Nephron progenitor cell (in vitro differentiated cells): ENCODE data around the gene CPNE2.

ENCODE experiments used
- DNase-seq: peaks from one replicate; pipeline ENCODE4 v3.0.0; 2021
- H3K27ac Mint-ChIP-seq: 2 replicates; pipeline ENCODE4 v1.8.0; 2021; ENCODE audit warnings: mild to moderate bottlenecking, moderate library complexity, mixed read lengths
- H3K27me3 Mint-ChIP-seq: 2 replicates; pipeline ENCODE4 v1.8.0; 2021; ENCODE audit warnings: mild to moderate bottlenecking, low read depth, mixed read lengths; ENCODE audit not compliant: poor library complexity
- H3K36me3 Mint-ChIP-seq: 2 replicates; pipeline ENCODE4 v1.8.0; 2021; ENCODE audit warnings: low read depth, mixed read lengths
- H3K4me1 Mint-ChIP-seq: 2 replicates; pipeline ENCODE4 v1.8.0; 2021; ENCODE audit warnings: mixed read lengths
- H3K4me3 Mint-ChIP-seq: 2 replicates; pipeline ENCODE4 v1.8.0; 2021; ENCODE audit warnings: mild to moderate bottlenecking, moderate library complexity, mixed read lengths
- H3K9me3 Mint-ChIP-seq: 2 replicates; pipeline ENCODE4 v1.8.0; 2021; ENCODE audit warnings: mild to moderate bottlenecking, moderate library complexity, mixed read lengths
- TF ChIP-seq, protein P1 (sequence below): fragments of 200-600 bp; sonication (generic); IDR thresholded peaks from 2 replicates; pipeline ENCODE4 v1.5.0; 2021; ENCODE audit warnings: antibody characterized with exemption

CPNE2 gene

DNA sequence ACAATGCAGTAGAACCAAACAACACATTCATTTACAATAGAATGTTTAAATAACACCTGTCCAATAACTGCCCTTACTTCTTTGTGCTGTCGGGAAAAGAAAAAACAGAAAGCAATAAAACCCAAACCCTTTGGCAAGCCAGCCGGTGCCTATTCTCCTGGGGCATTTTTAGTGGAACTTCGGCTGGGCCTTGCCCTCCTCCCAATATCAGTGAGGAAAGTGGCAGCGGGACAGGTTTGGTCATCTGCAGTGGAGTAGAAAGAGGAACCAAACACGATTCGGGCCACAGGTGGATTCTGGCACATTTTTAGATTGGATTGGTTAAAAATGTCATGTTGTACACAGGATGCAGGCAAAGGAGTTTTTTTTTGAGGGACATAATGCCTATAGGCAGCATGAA is 61.5 kb downstream of the CPNE2 start:
- Mint-ChIP-seq H3K27ac (no peak overlapping the region), H3K36me3 (peaks cover 74% of the 10 kb centered on the region), H3K4me3 (no peak overlapping the region), H3K27me3 (peaks cover 3% of the 10 kb centered on the region), H3K4me1 (peaks cover 29% of the 10 kb centered on the region), H3K9me3 (no peaks in the 10 kb centered on the region)
- TF ChIP-seq, protein P1, sequence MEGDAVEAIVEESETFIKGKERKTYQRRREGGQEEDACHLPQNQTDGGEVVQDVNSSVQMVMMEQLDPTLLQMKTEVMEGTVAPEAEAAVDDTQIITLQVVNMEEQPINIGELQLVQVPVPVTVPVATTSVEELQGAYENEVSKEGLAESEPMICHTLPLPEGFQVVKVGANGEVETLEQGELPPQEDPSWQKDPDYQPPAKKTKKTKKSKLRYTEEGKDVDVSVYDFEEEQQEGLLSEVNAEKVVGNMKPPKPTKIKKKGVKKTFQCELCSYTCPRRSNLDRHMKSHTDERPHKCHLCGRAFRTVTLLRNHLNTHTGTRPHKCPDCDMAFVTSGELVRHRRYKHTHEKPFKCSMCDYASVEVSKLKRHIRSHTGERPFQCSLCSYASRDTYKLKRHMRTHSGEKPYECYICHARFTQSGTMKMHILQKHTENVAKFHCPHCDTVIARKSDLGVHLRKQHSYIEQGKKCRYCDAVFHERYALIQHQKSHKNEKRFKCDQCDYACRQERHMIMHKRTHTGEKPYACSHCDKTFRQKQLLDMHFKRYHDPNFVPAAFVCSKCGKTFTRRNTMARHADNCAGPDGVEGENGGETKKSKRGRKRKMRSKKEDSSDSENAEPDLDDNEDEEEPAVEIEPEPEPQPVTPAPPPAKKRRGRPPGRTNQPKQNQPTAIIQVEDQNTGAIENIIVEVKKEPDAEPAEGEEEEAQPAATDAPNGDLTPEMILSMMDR, result no peak
- DNase-seq, result no peak

DNA sequence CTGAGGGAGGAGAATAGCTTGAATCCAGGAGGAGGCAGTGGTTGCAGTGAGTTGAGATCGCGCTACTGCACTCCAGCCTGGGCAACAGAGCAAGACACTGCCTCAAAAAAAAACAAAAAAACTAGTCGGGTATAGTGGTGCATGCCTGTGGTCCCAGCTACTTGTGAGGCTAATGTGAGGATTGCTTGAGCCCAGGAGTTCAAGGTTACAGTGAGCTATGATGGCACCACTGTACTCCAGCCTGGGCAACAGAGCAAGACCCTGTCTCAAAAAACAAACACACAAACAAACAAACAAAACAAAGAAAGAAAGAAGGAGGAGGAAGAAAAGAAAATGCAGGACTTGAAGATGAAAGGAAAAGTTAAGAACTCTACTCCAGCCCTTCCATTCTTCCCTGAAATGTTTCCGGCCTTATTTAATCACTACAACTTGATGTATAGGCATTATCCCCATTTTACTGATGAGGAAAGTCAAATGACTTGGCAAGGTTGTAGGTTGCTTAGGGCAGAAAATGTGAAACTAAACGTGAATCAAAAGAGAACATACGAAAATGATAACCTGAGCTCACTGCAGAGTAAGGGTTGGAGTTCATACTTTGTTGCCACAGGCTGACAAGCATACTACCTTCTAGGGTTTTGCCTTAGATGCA is 63.4 kb downstream of the CPNE2 start:
- peaks cover 28% of the 10 kb centered on the region for H3K4me1 Mint-ChIP-seq
- no peaks in the 10 kb centered on the region for H3K9me3 Mint-ChIP-seq
- TF ChIP-seq, protein P1, result no peak
- DNase-seq, result no peak
- no peak overlapping the region for H3K4me3 Mint-ChIP-seq
- H3K27me3 Mint-ChIP-seq, result no peaks in the 10 kb centered on the region
- H3K27ac Mint-ChIP-seq, result no peak overlapping the region
- peaks cover 88% of the 10 kb centered on the region for H3K36me3 Mint-ChIP-seq

DNA sequence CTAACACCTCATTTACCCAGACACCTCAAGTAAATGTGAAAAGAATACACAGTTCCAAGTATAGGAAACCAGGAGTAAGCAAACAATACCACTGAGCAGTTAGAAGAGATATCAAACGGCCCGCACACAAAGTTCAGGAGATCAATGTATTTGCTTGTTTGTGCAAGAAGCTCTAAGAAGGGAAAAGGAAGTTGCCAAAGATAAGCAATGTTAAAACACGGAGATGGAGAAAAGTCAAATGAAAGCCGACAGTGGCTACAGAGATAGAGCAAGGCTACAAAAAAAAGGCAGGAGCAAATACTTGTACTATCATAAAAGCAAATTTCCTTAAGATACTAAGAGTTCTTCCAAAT is 63.9 kb downstream of the CPNE2 start:
- Mint-ChIP-seq H3K4me3 (no peak overlapping the region), H3K27ac (no peak overlapping the region), H3K9me3 (no peaks in the 10 kb centered on the region), H3K4me1 (peaks cover 28% of the 10 kb centered on the region), H3K27me3 (no peaks in the 10 kb centered on the region), H3K36me3 (peaks cover 88% of the 10 kb centered on the region)
- TF ChIP-seq, protein P1, result no peak
- DNase-seq, result no peak

DNA sequence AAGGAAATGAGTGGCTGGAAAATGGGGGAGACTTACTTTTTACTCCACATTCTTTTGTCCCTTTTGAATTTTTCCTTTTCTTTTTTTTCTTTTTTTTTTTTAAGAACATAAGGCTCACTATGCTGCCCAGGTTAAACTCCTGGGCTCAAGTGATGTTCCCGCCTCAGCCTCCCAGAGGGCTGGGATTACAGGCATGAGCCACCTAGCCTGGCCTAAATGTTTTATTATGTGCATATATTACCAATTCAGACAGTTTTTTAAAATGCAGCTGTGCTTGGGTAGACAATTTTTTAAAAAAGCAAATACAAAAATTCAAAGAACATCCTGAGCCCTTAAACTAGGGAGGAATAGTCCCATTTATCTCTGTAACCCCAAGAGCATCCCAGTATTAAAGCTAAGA is 65.2 kb downstream of the CPNE2 start:
- H3K9me3 Mint-ChIP-seq, result no peaks in the 10 kb centered on the region
- peaks cover 16% of the 10 kb centered on the region for H3K4me1 Mint-ChIP-seq
- no peaks in the 10 kb centered on the region for H3K27me3 Mint-ChIP-seq
- TF ChIP-seq, protein P1, result no peak
- H3K36me3 Mint-ChIP-seq, result peaks cover 91% of the 10 kb centered on the region
- H3K4me3 Mint-ChIP-seq, result no peak overlapping the region
- no peak overlapping the region for H3K27ac Mint-ChIP-seq
- DNase-seq, result no peak

DNA sequence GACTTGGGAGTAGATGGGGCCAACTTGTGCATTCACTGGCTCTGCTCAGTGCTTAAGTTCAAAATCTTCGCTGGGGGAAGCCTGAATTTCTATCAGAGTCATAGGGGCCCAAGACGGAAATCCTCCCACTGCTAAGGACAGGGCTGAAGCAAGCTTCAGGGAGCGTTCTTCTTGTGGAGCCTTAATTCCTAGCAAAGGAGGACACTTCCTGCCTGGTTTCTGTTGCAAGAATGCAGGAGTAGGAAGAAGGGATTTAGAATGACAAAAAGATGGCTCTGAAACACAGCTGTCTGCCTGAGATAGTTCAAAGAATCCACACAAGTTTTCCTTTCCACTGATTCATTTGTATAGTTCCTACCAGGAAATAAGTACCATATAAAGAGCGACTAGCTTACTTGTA is 67.1 kb downstream of the CPNE2 start:
- no peaks in the 10 kb centered on the region for H3K9me3 Mint-ChIP-seq
- no peak overlapping the region for H3K27ac Mint-ChIP-seq
- no peak overlapping the region for H3K4me3 Mint-ChIP-seq
- no peak for DNase-seq
- H3K27me3 Mint-ChIP-seq, result no peaks in the 10 kb centered on the region
- H3K36me3 Mint-ChIP-seq, result peaks cover 90% of the 10 kb centered on the region
- peaks cover 10% of the 10 kb centered on the region for H3K4me1 Mint-ChIP-seq
- TF ChIP-seq, protein P1, result no peak

GRCh38 chr16:57163842-57164241 is 71.5 kb downstream of the CPNE2 start:
- H3K9me3 Mint-ChIP-seq, result no peaks in the 10 kb centered on the region
- no peaks in the 10 kb centered on the region for H3K27me3 Mint-ChIP-seq
- no peak overlapping the region for H3K4me3 Mint-ChIP-seq
- H3K36me3 Mint-ChIP-seq, result peaks cover 74% of the 10 kb centered on the region
- DNase-seq, result no peak
- H3K4me1 Mint-ChIP-seq, result peaks cover 33% of the 10 kb centered on the region
- H3K27ac Mint-ChIP-seq, result no peak overlapping the region
- TF ChIP-seq, protein P1, result no peak
